ENCODE data around the gene CASQ2. TPM values are rescaled to one million over a fixed set of nuclear protein-coding genes. Genes with fewer than 3 reads are reported as not detected.

The CASQ2 gene
- total RNA-seq, 5 donors from 2014 or later (not counting 1 experiment from before 2014, with no cell fraction given): not detected

GRCh38 chr1:115660151-115660550 is 108.4 kb downstream of the CASQ2 start:
- H3K27me3 ChIP-seq (replicated peaks in 1 of 2; ENCODE audit: control insufficient read depth in 2 of 2, extremely low read depth in 1 of 2, insufficient read depth in 2 of 2, low read length in 1 of 2): no peaks in the 10 kb centered on the region
- no peak overlapping the region for H3K4me3 ChIP-seq (ENCODE audit: control insufficient read depth in 1 of 2, extremely low read depth in 1 of 2, low read length in 1 of 2)
- H3K9me3 ChIP-seq: no peaks in the 10 kb centered on the region
- peaks cover 9% of the 10 kb centered on the region for H3K36me3 Mint-ChIP-seq
- H3K27ac Mint-ChIP-seq: no peak overlapping the region
- H3K36me3 ChIP-seq (ENCODE audit: control insufficient read depth in 2 of 2, extremely low read depth in 1 of 2, insufficient read depth in 1 of 2, low read length in 1 of 2): peaks cover 2 to 6% of the 10 kb centered on the region in 2 donors
- peaks cover 2 to 4% (median 3%) of the 10 kb centered on the region in 3 donors for H3K4me1 Mint-ChIP-seq
- 95% methylated on average over 3 of the region's 5 CpGs for WGBS (ENCODE audit: insufficient coverage)
- no peaks in the 10 kb centered on the region for H3K4me1 ChIP-seq (ENCODE audit: control insufficient read depth in 1 of 2, extremely low read depth in 1 of 2, insufficient read depth in 2 of 2, low read length in 2 of 2)
- no peak for ATAC-seq (replicated peaks in 1 of 4)
- no peak overlapping the region for H3K27ac ChIP-seq (ENCODE audit: low read length)
- POLR2A ChIA-PET: no interaction called here
- peaks cover 0 to 1% of the 10 kb centered on the region in 2 donors for H3K27me3 Mint-ChIP-seq
- H3K4me3 Mint-ChIP-seq: no peak overlapping the region
- no peaks in the 10 kb centered on the region for H3K9me3 Mint-ChIP-seq
- no peak for DNase-seq
- CTCF ChIA-PET: no interaction called here

- CTCF ChIA-PET: no interaction called here
- Histone ChIP-seq H3K27me3 (replicated peaks in 1 of 2; ENCODE audit: control insufficient read depth in 2 of 2, extremely low read depth in 1 of 2, insufficient read depth in 2 of 2, low read length in 1 of 2) (no peaks in the 10 kb centered on the region), H3K36me3 (ENCODE audit: control insufficient read depth in 2 of 2, extremely low read depth in 1 of 2, insufficient read depth in 1 of 2, low read length in 1 of 2) (peaks cover 2 to 6% of the 10 kb centered on the region in 2 donors), H3K4me1 (ENCODE audit: control insufficient read depth in 1 of 2, extremely low read depth in 1 of 2, insufficient read depth in 2 of 2, low read length in 2 of 2) (no peaks in the 10 kb centered on the region), H3K27ac (ENCODE audit: low read length) (no peak overlapping the region), H3K4me3 (ENCODE audit: control insufficient read depth in 1 of 2, extremely low read depth in 1 of 2, low read length in 1 of 2) (no peak overlapping the region), H3K9me3 (no peaks in the 10 kb centered on the region)
- DNase-seq: no peak
- Mint-ChIP-seq H3K9me3 (no peaks in the 10 kb centered on the region), H3K27me3 (peaks cover 0 to 2% of the 10 kb centered on the region in 2 donors), H3K4me1 (peaks cover 2 to 8% (median 4%) of the 10 kb centered on the region in 3 donors), H3K4me3 (no peak overlapping the region), H3K36me3 (peaks cover 2% of the 10 kb centered on the region), H3K27ac (no peak overlapping the region)
- no peak for ATAC-seq (replicated peaks in 1 of 4)
- WGBS (ENCODE audit: insufficient coverage): no CpG with 5 or more reads among the region's 1 CpG
- POLR2A ChIA-PET: no interaction called here
Observed at GRCh38 chr1:115658646-115659045, 109.9 kb downstream of the CASQ2 start.

GRCh38 chr1:115656461-115657077 is 111.9 kb downstream of the CASQ2 start:
- CTCF ChIA-PET: no interaction called here
- Mint-ChIP-seq H3K27me3 (peaks cover 0 to 2% of the 10 kb centered on the region in 2 donors), H3K9me3 (no peaks in the 10 kb centered on the region), H3K4me1 (peaks cover 2 to 8% (median 4%) of the 10 kb centered on the region in 3 donors), H3K36me3 (peaks cover 2% of the 10 kb centered on the region), H3K4me3 (no peak overlapping the region), H3K27ac (no peak overlapping the region)
- Histone ChIP-seq H3K27ac (ENCODE audit: low read length) (no peak overlapping the region), H3K27me3 (replicated peaks in 1 of 2; ENCODE audit: control insufficient read depth in 2 of 2, extremely low read depth in 1 of 2, insufficient read depth in 2 of 2, low read length in 1 of 2) (no peaks in the 10 kb centered on the region), H3K4me1 (ENCODE audit: control insufficient read depth in 1 of 2, extremely low read depth in 1 of 2, insufficient read depth in 2 of 2, low read length in 2 of 2) (no peaks in the 10 kb centered on the region), H3K36me3 (ENCODE audit: control insufficient read depth in 2 of 2, extremely low read depth in 1 of 2, insufficient read depth in 1 of 2, low read length in 1 of 2) (peaks cover 2% of the 10 kb centered on the region in 2 donors), H3K4me3 (ENCODE audit: control insufficient read depth in 1 of 2, extremely low read depth in 1 of 2, low read length in 1 of 2) (no peak overlapping the region), H3K9me3 (no peaks in the 10 kb centered on the region)
- no peak for DNase-seq
- POLR2A ChIA-PET: interaction anchor here in 1 of 2 donors (0.6 kb wide), 1 partner anchor 26 kb away, joined by 3 read pairs; no protein-coding TSS in a partner anchor
- 81% methylated on average over 5 of the region's 5 CpGs for WGBS (ENCODE audit: insufficient coverage)
- ATAC-seq (replicated peaks in 1 of 4): no peak

DNA sequence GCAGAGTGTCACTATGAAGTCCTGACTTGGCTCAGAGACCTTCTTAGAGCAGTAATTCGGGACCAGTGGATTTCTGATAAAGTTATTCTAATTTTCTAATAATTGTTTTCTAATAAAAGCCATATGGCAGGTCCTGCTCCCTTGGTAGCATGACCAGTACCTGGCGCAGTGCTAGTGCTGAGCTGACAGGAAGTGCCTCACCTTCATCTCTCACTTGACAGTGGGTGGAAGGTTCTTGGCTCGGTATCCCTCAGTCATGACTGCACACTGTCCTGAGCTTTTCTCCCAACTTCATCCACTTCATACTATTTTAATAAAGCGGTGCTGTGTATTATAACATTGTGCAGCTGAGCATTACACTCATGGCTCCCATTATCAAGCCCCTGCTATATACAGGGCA is 112.6 kb downstream of the CASQ2 start:
- H3K4me1 ChIP-seq (ENCODE audit: control insufficient read depth in 1 of 2, extremely low read depth in 1 of 2, insufficient read depth in 2 of 2, low read length in 2 of 2): no peaks in the 10 kb centered on the region

GRCh38 chr1:115655306-115655663 is 113.2 kb downstream of the CASQ2 start:
- no peak overlapping the region for H3K4me3 Mint-ChIP-seq
- 66% methylated on average over 7 of the region's 7 CpGs for WGBS (ENCODE audit: insufficient coverage)
- H3K27me3 Mint-ChIP-seq: peaks cover 0 to 2% of the 10 kb centered on the region in 2 donors
- Histone ChIP-seq H3K4me3 (ENCODE audit: control insufficient read depth in 1 of 2, extremely low read depth in 1 of 2, low read length in 1 of 2) (no peak overlapping the region), H3K27me3 (replicated peaks in 1 of 2; ENCODE audit: control insufficient read depth in 2 of 2, extremely low read depth in 1 of 2, insufficient read depth in 2 of 2, low read length in 1 of 2) (no peaks in the 10 kb centered on the region), H3K27ac (ENCODE audit: low read length) (no peak overlapping the region), H3K9me3 (no peaks in the 10 kb centered on the region), H3K4me1 (ENCODE audit: control insufficient read depth in 1 of 2, extremely low read depth in 1 of 2, insufficient read depth in 2 of 2, low read length in 2 of 2) (no peaks in the 10 kb centered on the region), H3K36me3 (ENCODE audit: control insufficient read depth in 2 of 2, extremely low read depth in 1 of 2, insufficient read depth in 1 of 2, low read length in 1 of 2) (no peaks in the 10 kb centered on the region)
- H3K9me3 Mint-ChIP-seq: no peaks in the 10 kb centered on the region
- no peak overlapping the region for H3K27ac Mint-ChIP-seq
- POLR2A ChIA-PET: no interaction called here
- ATAC-seq (replicated peaks in 1 of 4): peak in 2 of 4 experiments; percentile 43 to 44
- no peak for DNase-seq
- CTCF ChIA-PET: no interaction called here
- H3K4me1 Mint-ChIP-seq: peaks cover 2 to 8% (median 4%) of the 10 kb centered on the region in 3 donors
- H3K36me3 Mint-ChIP-seq: peaks cover 2% of the 10 kb centered on the region

More for the DNA sequence above, 112.6 kb downstream of the CASQ2 start:
- Histone ChIP-seq H3K27ac (ENCODE audit: low read length) (no peak overlapping the region), H3K36me3 (ENCODE audit: control insufficient read depth in 2 of 2, extremely low read depth in 1 of 2, insufficient read depth in 1 of 2, low read length in 1 of 2) (peaks cover 2% of the 10 kb centered on the region in 2 donors), H3K27me3 (replicated peaks in 1 of 2; ENCODE audit: control insufficient read depth in 2 of 2, extremely low read depth in 1 of 2, insufficient read depth in 2 of 2, low read length in 1 of 2) (no peaks in the 10 kb centered on the region), H3K9me3 (no peaks in the 10 kb centered on the region), H3K4me3 (ENCODE audit: control insufficient read depth in 1 of 2, extremely low read depth in 1 of 2, low read length in 1 of 2) (no peak overlapping the region)
- WGBS (ENCODE audit: insufficient coverage): no CpG with 5 or more reads among the region's 4 CpGs
- Mint-ChIP-seq H3K27ac (no peak overlapping the region), H3K4me1 (peaks cover 2 to 8% (median 4%) of the 10 kb centered on the region in 3 donors), H3K27me3 (peaks cover 0 to 2% of the 10 kb centered on the region in 2 donors), H3K4me3 (no peak overlapping the region), H3K36me3 (peaks cover 2% of the 10 kb centered on the region), H3K9me3 (no peaks in the 10 kb centered on the region)
- no peak for DNase-seq
- POLR2A ChIA-PET: no interaction called here
- peak in 1 of 4 experiments; percentile 36 for ATAC-seq (replicated peaks in 1 of 4)
- CTCF ChIA-PET: no interaction called here

- Mint-ChIP-seq H3K4me3 (no peak overlapping the region), H3K27ac (no peak overlapping the region)
- no peak for ATAC-seq (replicated peaks in 1 of 4)
Observed at GRCh38 chr1:115654663-115655305, 113.7 kb downstream of the CASQ2 start.

More at GRCh38 chr1:115654663-115655305, 113.7 kb downstream of the CASQ2 start:
- Histone ChIP-seq H3K27ac (ENCODE audit: low read length) (no peak overlapping the region), H3K4me1 (ENCODE audit: control insufficient read depth in 1 of 2, extremely low read depth in 1 of 2, insufficient read depth in 2 of 2, low read length in 2 of 2) (no peaks in the 10 kb centered on the region), H3K27me3 (replicated peaks in 1 of 2; ENCODE audit: control insufficient read depth in 2 of 2, extremely low read depth in 1 of 2, insufficient read depth in 2 of 2, low read length in 1 of 2) (no peaks in the 10 kb centered on the region), H3K4me3 (ENCODE audit: control insufficient read depth in 1 of 2, extremely low read depth in 1 of 2, low read length in 1 of 2) (no peak overlapping the region), H3K36me3 (ENCODE audit: control insufficient read depth in 2 of 2, extremely low read depth in 1 of 2, insufficient read depth in 1 of 2, low read length in 1 of 2) (no peaks in the 10 kb centered on the region), H3K9me3 (no peaks in the 10 kb centered on the region)
- Mint-ChIP-seq H3K36me3 (peaks cover 1% of the 10 kb centered on the region), H3K9me3 (no peaks in the 10 kb centered on the region), H3K4me1 (peaks cover 2 to 8% (median 4%) of the 10 kb centered on the region in 3 donors), H3K27me3 (peaks cover 0 to 2% of the 10 kb centered on the region in 2 donors)
- no peak for DNase-seq
- ChIA-PET POLR2A (no interaction called here), CTCF (interaction anchor here in 1 of 2 donors (1.2 kb wide), 1 partner anchor 51 kb away, joined by 3 read pairs; no protein-coding TSS in a partner anchor)
- WGBS (ENCODE audit: insufficient coverage): 66% methylated on average over 6 of the region's 14 CpGs
